ENCODE data around the gene C20orf204.

DNA sequence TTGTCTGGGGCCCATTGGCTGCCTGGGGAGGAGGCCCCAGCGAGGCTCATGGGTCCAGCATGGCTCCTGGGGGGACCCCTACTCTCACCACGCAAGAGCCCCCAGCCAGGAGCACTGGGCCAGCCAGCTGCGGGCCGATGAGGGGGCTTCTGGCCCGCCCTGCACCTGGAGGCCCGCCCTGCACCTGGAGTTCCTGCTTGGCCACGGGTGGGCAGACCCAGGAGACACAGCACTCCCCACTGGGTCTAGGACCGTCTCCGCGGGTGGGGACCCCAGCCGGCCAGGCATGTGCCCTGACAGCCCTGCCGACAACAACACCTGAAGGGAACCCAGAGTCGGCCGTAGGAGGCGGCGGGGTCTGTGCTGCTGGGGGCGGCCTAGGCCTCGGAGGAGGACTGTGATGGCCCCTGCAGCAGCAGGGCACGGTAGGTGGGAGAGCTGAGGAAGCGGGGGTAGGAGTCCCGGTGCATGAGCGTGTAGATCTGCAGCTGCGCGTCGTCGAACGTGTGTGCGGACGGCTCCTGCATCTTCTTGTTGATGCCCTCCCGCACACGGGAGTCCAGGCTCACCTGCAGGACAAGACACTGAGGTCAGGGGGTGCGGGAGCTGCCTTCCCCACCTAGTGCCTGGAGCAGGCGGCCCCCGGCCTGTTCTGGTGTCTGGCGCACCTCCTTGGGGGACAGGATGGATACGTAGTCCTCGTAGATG lies 37.6 kb downstream of the C20orf204 start:
- TF ChIP-seq CTCF (IDR thresholded peaks at IDR 0.05) (no peak), POLR2A (IDR thresholded peaks at IDR 0.05) (no peak)

Measured in adrenal gland (tissue), 5 donors.